H1 (cell line): ENCODE measurements around the gene HOXD12. TPM values are rescaled to one million over a fixed set of nuclear protein-coding genes. Genes with fewer than 3 reads are reported as not detected.
A peak's percentile ranks its signal among the peaks of the same experiment; 100 is the strongest.

Source experiments
- CTCF ChIA-PET: fragments of 300-600 bp; sonication (Branson Sonifier 250); formaldehyde crosslinking; loops from one replicate; lab custom pipeline; 2021; ENCODE audit not compliant: partially characterized antibody; lab: Charles Lee
- POLR2A ChIA-PET: fragments of 300-600 bp; sonication (Branson Sonifier 250); formaldehyde crosslinking; loops from one replicate; lab custom pipeline; 2021; ENCODE audit warnings: inconsistent platforms; ENCODE audit not compliant: partially characterized antibody; lab: Charles Lee
- DNase-seq, 2 experiments: peaks; one replicate each; pipeline versions ENCODE4 v3.0.0 to v3.0.0-alpha.2; 2010 to 2022; ENCODE audit warnings: low spot score in 2 of 2, low read depth in 1 of 2, mixed read lengths in 1 of 2
- FAIRE-seq: peaks from 2 replicates; lab custom pipeline; 2011; peaks lifted over from hg19 to GRCh38; lab: Jason Lieb, UNC
- H2AFZ ChIP-seq: 2 replicates; pipeline ENCODE4 v1.8.1; 2012; ENCODE audit warnings: low read length, inconsistent platforms
- H2AK5ac ChIP-seq: 2 replicates; pipeline ENCODE4 v1.6.1; 2013; ENCODE audit warnings: low read depth, low read length
- H2BK120ac ChIP-seq: replicated peaks from 2 replicates; pipeline ENCODE3; 2013; ENCODE audit warnings: low read depth, low read length, inconsistent platforms
- H2BK12ac ChIP-seq: 2 replicates; pipeline ENCODE4 v1.6.1; 2013; ENCODE audit warnings: low read depth, low read length
- H2BK15ac ChIP-seq: 2 replicates; pipeline ENCODE4 v1.6.1; 2013; ENCODE audit warnings: low read length
- H2BK20ac ChIP-seq: 2 replicates; pipeline ENCODE4 v1.6.1; 2013; ENCODE audit warnings: low read length
- H2BK5ac ChIP-seq: 2 replicates; pipeline ENCODE4 v1.6.1; 2013; ENCODE audit warnings: low read depth, low read length
- H3K14ac ChIP-seq: 2 replicates; pipeline ENCODE4 v1.6.1; 2013; ENCODE audit warnings: inconsistent platforms; ENCODE audit not compliant: insufficient read length
- H3K18ac ChIP-seq: 2 replicates; pipeline ENCODE4 v1.6.1; 2013; ENCODE audit warnings: low read length; ENCODE audit errors: extremely low read depth
- H3K23ac ChIP-seq: 2 replicates; pipeline ENCODE4 v1.6.1; 2013; ENCODE audit warnings: inconsistent platforms; ENCODE audit not compliant: insufficient read length
- H3K23me2 ChIP-seq: 2 replicates; pipeline ENCODE4 v1.6.1; 2013; ENCODE audit warnings: low read depth, low read length
- H3K27ac ChIP-seq: 2 replicates; pipeline ENCODE4 v1.6.1; 2011; ENCODE audit warnings: low read depth, low read length, inconsistent platforms
- H3K27me3 ChIP-seq, 4 experiments: replicated peaks in 1 of 4; 1 replicate in 1 of 4; 2 replicates in 3 of 4; pipeline versions ENCODE4 v1.6.1 to v1.8.1; 2011 to 2013; ENCODE audit warnings: low read length in 3 of 4, mild to moderate bottlenecking in 3 of 4, inconsistent platforms in 2 of 4, mixed read lengths in 2 of 4, moderate library complexity in 1 of 4; ENCODE audit not compliant: control insufficient read depth in 3 of 4, insufficient read depth in 3 of 4; ENCODE audit errors: extremely low read depth in 1 of 4
- H3K36me3 ChIP-seq, 4 experiments: 2 replicates each; pipeline versions ENCODE4 v1.6.1 to v1.8.1; 2011 to 2013; ENCODE audit warnings: mild to moderate bottlenecking in 4 of 4, low read length in 3 of 4, moderate library complexity in 2 of 4, control low read depth in 1 of 4, inconsistent platforms in 1 of 4; ENCODE audit not compliant: insufficient read depth in 4 of 4, control insufficient read depth in 2 of 4
- H3K4ac ChIP-seq: replicated peaks from 2 replicates; pipeline ENCODE3; 2013; ENCODE audit warnings: low read length, low read depth, mixed read lengths, inconsistent platforms; ENCODE audit not compliant: insufficient read length
- H3K4me1 ChIP-seq, 4 experiments: replicated peaks in 1 of 4; 1 replicate in 1 of 4; 2 replicates in 3 of 4; pipeline versions ENCODE4 v1.6.1 to v1.8.1; 2011 to 2013; ENCODE audit warnings: low read length in 3 of 4, inconsistent platforms in 2 of 4, mixed read lengths in 1 of 4; ENCODE audit not compliant: insufficient read depth in 4 of 4, control insufficient read depth in 3 of 4
- H3K4me2 ChIP-seq, 2 experiments: 2 replicates each; pipeline versions ENCODE4 v1.6.1 to v1.8.1; 2011 to 2013; ENCODE audit warnings: low read depth in 2 of 2, low read length in 2 of 2, control low read depth in 1 of 2, inconsistent platforms in 1 of 2, mild to moderate bottlenecking in 1 of 2; ENCODE audit not compliant: insufficient read depth in 1 of 2
- H3K4me3 ChIP-seq, 4 experiments: fragments of 200-600, 300-600 bp in 1 of 4; sonication (generic), shearing (Covaris generic), sonication (Bioruptor Twin) in 1 of 4; 2 replicates each; pipeline versions ENCODE4 v1.5.1 to v1.8.1; 2011 to 2016; ENCODE audit warnings: low read length in 4 of 4, low read depth in 3 of 4, control low read depth in 2 of 4, inconsistent platforms in 2 of 4, mild to moderate bottlenecking in 2 of 4, mixed read lengths in 1 of 4, moderate library complexity in 1 of 4; ENCODE audit not compliant: insufficient read depth in 2 of 4; ENCODE audit errors: extremely low read depth in 1 of 4
- H3K56ac ChIP-seq: replicated peaks from 2 replicates; pipeline ENCODE3; 2013; ENCODE audit warnings: low read depth, mild to moderate bottlenecking, mixed read lengths, low read length, inconsistent platforms; ENCODE audit not compliant: insufficient read length
- H3K79me1 ChIP-seq: 2 replicates; pipeline ENCODE4 v1.6.1; 2013; ENCODE audit warnings: low read depth, low read length, control low read depth
- H3K79me2 ChIP-seq, 2 experiments: 2 replicates each; pipeline versions ENCODE4 v1.6.1 to v1.8.1; 2012 to 2013; ENCODE audit warnings: low read length in 2 of 2, mild to moderate bottlenecking in 2 of 2, inconsistent platforms in 1 of 2; ENCODE audit not compliant: insufficient read depth in 2 of 2, control insufficient read depth in 1 of 2
- H3K9ac ChIP-seq, 4 experiments: replicated peaks in 1 of 4; 1 replicate in 1 of 4; 2 replicates in 3 of 4; pipeline versions ENCODE4 v1.6.1 to v1.8.1; 2011 to 2013; ENCODE audit warnings: low read depth in 3 of 4, low read length in 3 of 4, control low read depth in 2 of 4, mild to moderate bottlenecking in 2 of 4, moderate library complexity in 2 of 4, inconsistent platforms in 1 of 4; ENCODE audit errors: extremely low read depth in 1 of 4
- H3K9me3 ChIP-seq, 2 experiments: 2 replicates each; pipeline versions ENCODE4 v1.6.1 to v1.8.1; 2012 to 2013; ENCODE audit warnings: mild to moderate bottlenecking in 2 of 2, moderate library complexity in 2 of 2, control low read depth in 1 of 2, inconsistent platforms in 1 of 2, low read depth in 1 of 2, low read length in 1 of 2, mixed read lengths in 1 of 2; ENCODE audit not compliant: insufficient read depth in 2 of 2
- H4K20me1 ChIP-seq, 2 experiments: replicated peaks in 1 of 2; 2 replicates each; pipeline versions ENCODE3 to v1.8.1; 2011 to 2013; ENCODE audit warnings: inconsistent platforms in 2 of 2, low read length in 2 of 2, mild to moderate bottlenecking in 1 of 2; ENCODE audit not compliant: insufficient read depth in 2 of 2, control insufficient read depth in 1 of 2
- H4K5ac ChIP-seq: 2 replicates; pipeline ENCODE4 v1.6.1; 2013; ENCODE audit warnings: low read length, low read depth, mixed read lengths, inconsistent platforms; ENCODE audit not compliant: insufficient read length
- H4K8ac ChIP-seq: 2 replicates; pipeline ENCODE4 v1.8.0; 2013; ENCODE audit warnings: mild to moderate bottlenecking, moderate library complexity, low read length, inconsistent platforms; ENCODE audit not compliant: insufficient read depth; ENCODE audit errors: extremely low read depth
- H4K91ac ChIP-seq: replicated peaks from 2 replicates; pipeline ENCODE3; 2013; ENCODE audit warnings: low read length, mixed read lengths, inconsistent platforms; ENCODE audit not compliant: insufficient read length
- ATF3 ChIP-seq: IDR thresholded peaks from 2 replicates; pipeline ENCODE4 v1.6.1; 2011; ENCODE audit warnings: low read depth, mild to moderate bottlenecking, low read length; ENCODE audit not compliant: insufficient read depth
- BRCA1 ChIP-seq: IDR thresholded peaks from 2 replicates; pipeline ENCODE4 v1.6.1; 2012; ENCODE audit warnings: low read depth, low read length, improper control_type of control experiment
- CBX5 ChIP-seq: fragments of 300-800, 300-1000 bp; sonication (generic); IDR thresholded peaks from 2 replicates; pipeline ENCODE4 v1.7.1; 2016; ENCODE audit warnings: antibody characterized with exemption, low read length, low read depth
- KDM4A ChIP-seq: IDR thresholded peaks from one replicate; pipeline ENCODE4 v1.7.1; 2012; ENCODE audit warnings: low read depth, mild to moderate bottlenecking, moderate library complexity, low read length, inconsistent platforms; ENCODE audit not compliant: severe bottlenecking
- PHF8 ChIP-seq: fragments of 200-600 bp; sonication (generic); conservative IDR thresholded peaks from 2 replicates; pipeline ENCODE4 v1.7.1; 2012; ENCODE audit warnings: low read depth, mild to moderate bottlenecking, inconsistent platforms, low read length, moderate library complexity
- POLR2A ChIP-seq, 2 experiments: IDR thresholded peaks; 1 replicate in 1 of 2; 2 replicates in 1 of 2; pipeline ENCODE4 v1.6.1; 2011; ENCODE audit warnings: low read depth in 2 of 2, low read length in 2 of 2, mild to moderate bottlenecking in 2 of 2; ENCODE audit errors: control extremely low read depth in 1 of 2
- RBBP5 ChIP-seq: IDR thresholded peaks from 2 replicates; pipeline ENCODE4 v1.7.1; 2012; ENCODE audit warnings: low read depth, mild to moderate bottlenecking, inconsistent platforms, low read length, moderate library complexity, borderline replicate concordance
- RFX5 ChIP-seq: IDR thresholded peaks from 2 replicates; pipeline ENCODE4 v1.6.1; 2011; ENCODE audit warnings: low read depth, low read length, improper control_type of control experiment, borderline replicate concordance
- RXRA ChIP-seq: IDR thresholded peaks from 2 replicates; pipeline ENCODE4 v1.6.1; 2011; ENCODE audit warnings: low read depth, mild to moderate bottlenecking, low read length, moderate library complexity; ENCODE audit not compliant: insufficient read depth
- YY1 ChIP-seq: IDR thresholded peaks from 2 replicates; pipeline ENCODE4 v1.6.1; 2011; ENCODE audit warnings: low read depth, mild to moderate bottlenecking, low read length
- WGBS, 2 experiments: shearing (Covaris generic) in 1 of 2; methylation state at CpG; one replicate each; pipeline versions ENCODE4 v1.1.6 to v1.1.7; 2013 to 2015; ENCODE audit warnings: low lambda C conversion rate in 2 of 2, mixed read lengths in 2 of 2, inconsistent platforms in 1 of 2, low coverage in 1 of 2, missing lambda C conversion rate in 1 of 2; ENCODE audit not compliant: insufficient replicate concordance in 2 of 2, insufficient coverage in 1 of 2, insufficient read length in 1 of 2; ENCODE audit errors: extremely low coverage in 1 of 2, missing lambda C conversion rate in 1 of 2; 5-methylcytosine and 5-hydroxymethylcytosine counted together
- polyA plus RNA-seq, 7 experiments: library from polyadenylated mRNA; depleted of rRNA in 3 of 7; stranded (reverse) in 5 of 7; unstranded in 2 of 7; fragments of >200 nt in 5 of 7; fragments of 200-250 nt in 2 of 7; gene quantifications; 1 replicate in 5 of 7; 2 replicates in 1 of 7; 4 replicates in 1 of 7; pipeline versions ENCODE4 v1.2.1 to v1.2.3, GENCODE V29; 2011 to 2013; ENCODE audit warnings: missing spikeins in 2 of 7, mixed read lengths in 2 of 7
- total RNA-seq: library from RNA; stranded (reverse); fragmentation: NEBNext Ultra II Directional; extraction: Animal tissue kit (Norgen Biotek cat#: 25700); gene quantifications from 2 replicates; pipeline ENCODE4 v1.2.1, GENCODE V29; 2021

Gene HOXD12
- total and polyA plus RNA-seq, 2 of the 8 experiments (the other 6 are each of a cell fraction or from before 2014, with no cell fraction given) = not detected

- H3K27ac ChIP-seq = no peak overlapping the region
- WGBS, 2 experiments = 24% methylated on average over 2 of the region's 2 CpGs; no CpG with 5 or more reads in 1 of the 2 experiments
- no peak overlapping the region for H3K4ac ChIP-seq
- no peak overlapping the region for H2BK20ac ChIP-seq
- ChIA-PET CTCF (interaction anchor here (0.7 to 4.6 kb wide), 9 partner anchors 10 to 60 kb away, joined by 3 to 20 read pairs (median 6); no protein-coding TSS in a partner anchor), POLR2A (no interaction called here)
- no peak overlapping the region for H2BK5ac ChIP-seq
- no peak overlapping the region for H3K9ac ChIP-seq
- H2BK15ac ChIP-seq = no peak overlapping the region
- no peaks in the 10 kb centered on the region; a peak in 1 of 8 replicates for H3K36me3 ChIP-seq
- peaks cover 86 to 99% (median 95%) of the 10 kb centered on the region in 4 experiments for H3K27me3 ChIP-seq
- DNase-seq = peak in 1 of 2 experiments; percentile 45
- H3K14ac ChIP-seq = no peak overlapping the region
- no peak overlapping the region for H3K18ac ChIP-seq
- H2BK120ac ChIP-seq = no peak overlapping the region
- H3K79me2 ChIP-seq = no peaks in the 10 kb centered on the region
- no peak overlapping the region for H4K8ac ChIP-seq
- H2BK12ac ChIP-seq = no peak overlapping the region
- H4K5ac ChIP-seq = no peak overlapping the region
- H4K20me1 ChIP-seq = peaks cover 11 to 42% of the 10 kb centered on the region in 2 experiments
- FAIRE-seq = no peak
- no peak for TF ChIP-seq RBBP5
- TF ChIP-seq BRCA1 = no peak
- no peak for TF ChIP-seq PHF8
- TF ChIP-seq RFX5 = no peak
- TF ChIP-seq POLR2A (IDR thresholded peaks at IDR 0.05; ENCODE audit: control extremely low read depth in 1 of 2, low read depth in 2 of 2, low read length in 2 of 2) = no peak
- TF ChIP-seq KDM4A = no peak
- TF ChIP-seq RXRA = no peak
- TF ChIP-seq ATF3 = no peak
- no peak for TF ChIP-seq YY1
- TF ChIP-seq CBX5 = no peak
- no peaks in the 10 kb centered on the region for H3K9me3 ChIP-seq
- H3K4me2 ChIP-seq = no peak overlapping the region
- H4K91ac ChIP-seq = no peak overlapping the region
- H3K56ac ChIP-seq = no peak overlapping the region
- no peak overlapping the region for H2AK5ac ChIP-seq
- H2AFZ ChIP-seq = no peak overlapping the region
- no peaks in the 10 kb centered on the region for H3K79me1 ChIP-seq
- no peak overlapping the region for H3K23ac ChIP-seq
- no peak overlapping the region for H3K4me3 ChIP-seq
- peaks cover 0 to 36% (median 19%) of the 10 kb centered on the region in 4 experiments; a peak in 6 of 7 replicates for H3K4me1 ChIP-seq
- peaks cover 8% of the 10 kb centered on the region for H3K23me2 ChIP-seq
Measured at GRCh38 chr2:176101216-176101830, 1.7 kb downstream of the HOXD12 start.
